Measurements from ENCODE around the gene ZNF396.

The ZNF396 gene

DNA sequence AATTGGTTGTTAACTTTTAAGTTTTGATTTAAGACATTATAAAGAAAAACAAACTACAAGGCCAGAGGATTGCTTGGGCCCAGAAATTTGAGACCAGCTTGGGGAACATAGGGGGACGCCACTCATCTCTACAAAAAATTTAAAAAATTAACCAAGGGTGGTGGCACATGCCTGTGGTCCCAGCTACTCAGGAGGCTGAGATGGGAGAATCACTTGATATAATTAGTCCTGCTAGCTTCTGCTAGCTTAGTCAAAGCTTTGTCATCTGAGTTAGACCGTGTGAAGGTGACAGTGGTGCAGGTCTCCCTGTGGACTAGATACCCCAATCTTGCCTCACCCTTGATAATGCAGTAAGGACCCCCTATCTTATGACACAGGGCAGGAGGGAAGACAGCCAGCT, 6.0 kb upstream of the ZNF396 start:
- no peak for DNase-seq

DNA sequence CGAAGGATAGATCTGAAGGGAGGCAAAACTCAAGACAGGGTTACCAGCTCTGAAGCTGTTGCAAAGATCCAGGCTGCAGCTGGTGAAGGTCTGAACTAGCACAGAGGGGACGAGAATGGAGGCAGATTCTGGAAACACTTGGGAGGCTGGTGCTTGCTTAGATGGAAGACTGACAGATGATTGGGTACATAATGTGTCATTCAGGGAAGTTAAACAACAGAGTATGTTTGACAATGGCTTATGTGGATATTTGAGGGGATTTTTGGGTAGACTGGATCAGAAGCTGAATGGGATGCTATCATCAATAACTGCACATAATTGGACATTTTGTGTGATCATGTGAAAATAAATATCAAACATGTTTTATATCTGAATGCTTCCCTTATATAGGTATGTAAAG, 2.3 kb upstream of the ZNF396 start:
- no peak for DNase-seq

GRCh38 chr18:35378574-35378896, 1.4 kb upstream of the ZNF396 start:
- no peak for DNase-seq

DNA sequence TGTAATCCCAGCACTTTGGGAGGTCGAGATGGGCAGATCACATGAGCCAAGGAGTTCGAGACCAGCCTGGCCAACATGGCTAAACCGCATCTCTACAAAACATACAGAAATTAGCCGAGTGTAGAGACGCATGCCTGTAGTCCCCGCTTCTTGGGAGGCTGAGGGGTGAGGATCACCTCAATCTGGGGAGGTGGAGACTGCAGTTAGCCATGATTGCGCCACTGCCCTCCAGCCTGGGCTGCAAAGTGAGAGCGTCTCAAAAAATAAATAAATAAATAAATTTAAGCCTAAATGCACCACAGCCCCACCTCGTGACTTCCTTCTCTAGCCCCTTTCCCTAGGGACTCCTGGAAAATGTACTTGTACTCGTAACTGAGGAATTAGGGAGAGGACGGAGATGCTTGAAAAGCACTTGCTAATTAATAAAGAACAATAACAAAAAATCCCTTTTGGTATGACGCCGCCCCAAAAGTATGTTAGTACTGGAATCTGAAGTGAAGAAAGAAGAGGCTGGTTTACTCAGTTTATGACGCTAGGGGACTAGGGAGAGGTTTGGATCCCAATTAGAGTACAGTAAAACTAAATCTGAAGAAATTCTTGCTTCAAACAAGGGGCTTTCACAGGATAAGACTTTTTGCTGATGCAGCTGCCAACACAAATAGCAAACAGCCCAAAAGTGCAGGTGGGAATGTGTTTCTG, 887 bp upstream of the ZNF396 start:
- no peak for DNase-seq

DNA sequence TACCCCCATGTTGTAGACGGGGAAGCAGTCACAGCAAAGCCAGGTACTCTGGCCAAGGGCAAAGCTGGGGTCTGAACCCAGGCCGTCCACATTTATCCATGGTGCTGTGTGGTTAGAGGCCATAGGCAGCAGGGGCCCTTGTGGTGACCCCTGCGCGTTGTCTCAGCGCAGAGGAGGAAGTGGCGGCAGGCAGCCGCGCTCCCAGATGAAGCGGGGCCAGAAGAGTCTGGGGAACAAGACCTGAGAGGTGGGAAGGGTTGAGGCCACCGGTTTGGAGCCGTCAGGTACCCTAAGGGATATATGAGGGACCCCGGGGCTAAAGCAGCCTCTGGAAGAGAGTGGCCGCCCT, 770 bp downstream of the ZNF396 start:
- peak in 3 of 56 donors; percentile 2 to 23 (median 15) for DNase-seq

GRCh38 chr18:35374708-35375107, 2.4 kb downstream of the ZNF396 start:
- DNase-seq, result no peak

GRCh38 chr18:35371412-35372195, 5.5 kb downstream of the ZNF396 start:
- no peak for DNase-seq

GRCh38 chr18:35369126-35369525, 8.0 kb downstream of the ZNF396 start:
- no peak for DNase-seq

GRCh38 chr18:35368595-35368994, 8.5 kb downstream of the ZNF396 start:
- no peak for DNase-seq

DNA sequence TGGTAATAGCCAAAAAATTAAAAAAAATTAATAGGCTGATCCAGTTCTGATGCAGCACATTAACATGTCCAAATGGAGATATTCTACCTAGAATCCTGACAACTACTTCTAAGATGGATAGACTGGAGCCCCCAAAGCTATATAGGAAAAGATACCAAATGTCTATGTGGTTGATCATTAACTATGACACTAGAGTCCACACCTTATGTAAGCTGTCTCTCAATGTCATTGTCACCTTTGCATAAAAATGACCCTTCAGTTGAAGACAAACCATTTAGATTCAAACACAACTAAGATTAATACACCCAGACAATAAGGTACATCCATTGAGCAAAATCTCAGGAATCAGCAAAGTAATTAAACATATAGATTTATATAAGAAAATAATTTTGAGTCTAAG, 14.6 kb downstream of the ZNF396 start:
- no peak for DNase-seq

- no peak for DNase-seq
Observed at GRCh38 chr18:35361570-35362321, 15.4 kb downstream of the ZNF396 start.

GRCh38 chr18:35355140-35355618, 22.0 kb downstream of the ZNF396 start:
- DNase-seq, result peak; percentile 3 to 95 (median 72)

DNA sequence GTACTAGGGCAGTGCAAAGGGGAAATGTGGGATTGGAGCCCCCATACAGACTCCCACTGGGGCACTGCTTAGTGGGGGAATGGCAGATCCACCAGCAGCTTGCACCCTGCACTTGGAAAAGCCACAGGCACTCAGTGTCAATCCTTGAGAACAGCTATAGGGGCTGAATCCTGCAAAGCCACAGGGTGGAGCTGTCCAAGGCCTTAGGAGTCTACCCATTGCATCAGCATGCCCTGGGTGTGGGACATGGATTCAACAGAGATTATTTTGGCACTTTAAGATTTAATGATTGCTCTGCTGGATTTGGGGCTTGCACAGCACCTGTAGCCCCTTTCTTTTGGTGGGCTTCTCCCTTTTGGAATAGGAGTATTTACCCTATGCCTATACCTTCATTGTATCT, 24.4 kb downstream of the ZNF396 start:
- no peak for DNase-seq

DNA sequence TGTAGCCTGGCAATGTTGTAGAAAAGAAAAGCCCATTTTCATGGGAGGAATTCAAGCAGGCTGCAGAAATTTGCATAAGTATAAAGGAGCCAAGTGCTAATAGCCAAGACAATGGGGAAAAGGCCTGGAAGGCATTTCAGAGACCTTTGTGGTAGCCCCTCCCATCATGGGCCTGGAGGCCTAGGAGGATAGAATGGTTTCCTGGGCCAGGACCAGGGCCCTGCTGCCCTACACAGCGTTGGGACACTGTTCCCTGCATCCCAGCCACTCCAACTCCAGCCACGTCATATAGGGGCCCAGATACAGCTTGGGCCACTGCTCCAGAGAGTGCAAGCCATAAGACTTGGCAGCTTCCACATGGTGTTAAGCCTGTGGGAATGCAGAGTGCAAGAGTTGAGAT, 24.9 kb downstream of the ZNF396 start:
- DNase-seq, result no peak

GRCh38 chr18:35348001-35348400, 29.1 kb downstream of the ZNF396 start:
- DNase-seq, result no peak

DNA sequence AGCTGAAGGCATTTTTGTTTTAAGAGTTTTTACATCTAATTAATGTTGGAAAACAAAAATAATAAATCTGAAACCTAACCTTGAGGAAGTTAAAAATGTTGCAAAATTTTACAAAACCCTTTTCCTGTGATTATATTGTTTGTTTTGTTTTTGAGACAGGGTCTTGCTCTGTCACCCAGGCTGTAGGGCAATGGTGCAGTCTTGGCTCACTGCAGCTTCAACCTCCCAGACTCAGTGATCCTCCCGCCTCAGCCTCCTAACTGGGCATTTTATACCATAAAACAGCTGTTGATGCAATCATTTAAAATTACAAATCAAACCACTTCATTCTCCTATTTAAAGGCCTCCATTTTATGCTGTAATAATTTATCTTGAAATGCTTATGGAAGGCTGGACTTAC, 31.2 kb downstream of the ZNF396 start:
- DNase-seq, result no peak

DNA sequence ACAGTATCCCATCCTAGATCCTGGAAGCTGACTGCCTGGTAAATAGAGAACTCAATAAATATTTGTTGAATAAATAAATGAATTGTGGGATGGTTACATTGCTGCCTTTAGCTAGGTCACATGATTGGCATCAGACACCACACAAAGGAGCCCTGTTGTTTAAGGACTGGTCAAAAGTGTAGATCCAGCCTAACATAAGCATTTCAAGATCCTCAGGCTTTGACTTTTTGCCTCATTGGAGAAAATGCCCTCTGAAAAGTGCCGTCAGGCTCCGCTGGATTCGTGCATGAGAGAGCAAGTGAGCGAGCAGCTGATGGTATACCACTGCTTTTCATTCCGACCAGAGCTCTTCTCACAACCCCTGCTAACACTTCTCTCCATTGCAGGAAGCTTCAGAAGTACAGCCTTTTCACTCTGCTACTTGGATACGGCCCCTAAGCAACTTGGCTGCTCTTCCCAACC, 31.6 kb downstream of the ZNF396 start:
- peak in 43 of 56 donors; percentile 6 to 75 (median 33) for DNase-seq

- DNase-seq, result peak in 22 of 56 donors; percentile 3 to 70 (median 26)
Observed at GRCh38 chr18:35344736-35345459, 32.2 kb downstream of the ZNF396 start.

GRCh38 chr18:35343936-35344735, 33.0 kb downstream of the ZNF396 start, which contains the start of gene ZNF24:
TSS of gene ZNF24 (minus strand) at chr18:35344420. CDS start at chr18:35340650, 3,770 bp downstream.
- peak; percentile 59 to 98 (median 94) for DNase-seq

- no peak for DNase-seq
Observed at GRCh38 chr18:35343488-35343935, 33.6 kb downstream of the ZNF396 start.
